Measurements from ENCODE around the gene ZDHHC14.

The ZDHHC14 gene

GRCh38 chr6:157615951-157616350 is 235.0 kb downstream of the ZDHHC14 start:
- no peak for DNase-seq (ENCODE audit: low read depth in 2 of 2)

GRCh38 chr6:157620944-157621343 is 240.0 kb downstream of the ZDHHC14 start:
- no peak for DNase-seq (ENCODE audit: low read depth in 2 of 2)

DNA sequence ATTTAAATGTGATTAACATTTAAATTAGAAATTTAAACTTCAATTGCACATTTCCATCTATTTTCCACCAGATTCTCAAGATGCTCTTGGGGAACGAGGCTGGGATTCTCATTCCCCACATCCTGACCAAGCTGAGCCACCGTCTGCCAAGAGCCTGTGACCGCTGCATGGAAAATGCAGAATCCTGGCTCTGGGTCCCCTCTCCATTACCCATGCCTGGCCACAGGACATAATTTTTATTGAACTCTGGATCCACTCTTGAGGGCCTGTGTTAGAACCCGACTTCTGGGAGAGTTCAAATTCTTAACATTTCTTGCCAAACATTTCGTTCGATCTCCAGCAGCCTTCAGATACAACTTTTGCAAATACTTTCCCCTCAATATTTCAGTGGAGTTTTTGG is 240.4 kb downstream of the ZDHHC14 start:
- no peak for DNase-seq (ENCODE audit: low read depth in 2 of 2)

- no peak for DNase-seq (ENCODE audit: low read depth in 2 of 2)
Measured at GRCh38 chr6:157622427-157622826, 241.4 kb downstream of the ZDHHC14 start.

- no peak for DNase-seq (ENCODE audit: low read depth in 2 of 2)
Measured at GRCh38 chr6:157625111-157625510, 244.1 kb downstream of the ZDHHC14 start.

DNA sequence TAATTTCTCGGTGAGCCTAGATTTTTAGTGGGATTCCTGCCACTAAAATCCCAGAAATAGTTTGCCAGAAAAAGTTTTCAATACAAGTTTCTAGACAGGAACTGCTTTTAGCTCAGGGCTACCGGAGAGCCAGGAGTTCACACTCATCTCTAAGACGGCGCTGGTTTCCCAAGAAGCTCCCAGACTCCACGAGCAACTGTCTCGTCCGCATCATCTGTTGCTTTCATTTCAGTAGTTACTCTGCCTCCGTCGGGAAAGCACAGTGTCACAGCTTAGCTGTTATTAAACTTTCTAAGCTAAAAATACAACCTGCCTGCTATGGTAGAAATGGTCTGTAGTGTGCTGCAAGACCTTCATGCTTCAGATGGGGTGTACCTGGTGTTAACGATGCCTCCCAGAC is 244.8 kb downstream of the ZDHHC14 start:
- no peak for DNase-seq (ENCODE audit: low read depth in 2 of 2)

GRCh38 chr6:157627195-157627966 is 246.4 kb downstream of the ZDHHC14 start:
- no peak for DNase-seq (ENCODE audit: low read depth in 2 of 2)

DNA sequence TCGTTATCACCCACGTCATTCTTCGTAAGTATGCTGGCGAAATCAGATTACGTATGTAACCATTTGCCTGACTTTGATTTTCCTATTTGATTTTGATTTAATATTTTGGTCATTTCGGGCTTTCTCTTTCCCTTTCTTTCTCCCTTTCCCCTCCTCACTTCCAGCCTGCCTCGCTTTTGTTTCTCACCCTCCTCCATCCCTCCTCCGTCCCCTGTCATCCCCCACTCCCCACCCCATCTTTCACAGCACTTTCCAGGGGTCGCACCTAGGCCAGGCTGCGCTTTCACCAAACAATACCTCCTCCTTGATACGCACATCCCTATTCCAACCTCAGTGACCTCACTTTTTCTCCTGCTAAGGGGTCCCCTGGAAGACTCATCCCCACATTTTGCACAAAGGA is 247.5 kb downstream of the ZDHHC14 start:
- no peak for DNase-seq (ENCODE audit: low read depth in 2 of 2)

- DNase-seq (ENCODE audit: low read depth in 2 of 2): no peak
Measured at GRCh38 chr6:157629220-157629619, 248.2 kb downstream of the ZDHHC14 start.

- no peak for DNase-seq (ENCODE audit: low read depth in 2 of 2)
Measured at GRCh38 chr6:157630463-157631080, 249.6 kb downstream of the ZDHHC14 start.

GRCh38 chr6:157631412-157631811 is 250.4 kb downstream of the ZDHHC14 start:
- no peak for DNase-seq (ENCODE audit: low read depth in 2 of 2)

- DNase-seq (ENCODE audit: low read depth in 2 of 2): no peak
Measured at GRCh38 chr6:157631838-157632614, 251.0 kb downstream of the ZDHHC14 start.

- no peak for DNase-seq (ENCODE audit: low read depth in 2 of 2)
Measured at GRCh38 chr6:157632821-157633220, 251.8 kb downstream of the ZDHHC14 start.

DNA sequence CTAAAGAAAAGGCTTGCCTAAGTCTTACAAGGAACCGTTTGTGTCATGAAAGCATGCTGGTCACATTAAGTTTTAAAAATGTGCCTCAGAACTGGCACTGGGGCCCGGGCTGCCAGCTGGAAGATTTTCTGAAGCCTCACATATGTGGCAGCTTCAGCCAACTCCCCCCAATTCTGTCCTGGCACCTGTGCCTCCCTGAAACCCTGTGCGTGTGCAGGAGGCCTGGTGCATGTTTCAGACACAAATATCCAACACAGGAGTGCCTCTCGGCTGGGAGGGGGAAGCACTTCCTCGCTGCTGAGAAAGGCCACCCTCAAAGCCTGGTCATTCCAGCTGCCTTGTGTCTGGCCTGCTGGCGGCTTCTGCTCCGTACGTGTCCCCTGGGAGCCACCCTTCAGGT is 253.6 kb downstream of the ZDHHC14 start:
- no peak for DNase-seq (ENCODE audit: low read depth in 2 of 2)

- DNase-seq (ENCODE audit: low read depth in 2 of 2): no peak
Measured at GRCh38 chr6:157635388-157636244, 254.6 kb downstream of the ZDHHC14 start.

DNA sequence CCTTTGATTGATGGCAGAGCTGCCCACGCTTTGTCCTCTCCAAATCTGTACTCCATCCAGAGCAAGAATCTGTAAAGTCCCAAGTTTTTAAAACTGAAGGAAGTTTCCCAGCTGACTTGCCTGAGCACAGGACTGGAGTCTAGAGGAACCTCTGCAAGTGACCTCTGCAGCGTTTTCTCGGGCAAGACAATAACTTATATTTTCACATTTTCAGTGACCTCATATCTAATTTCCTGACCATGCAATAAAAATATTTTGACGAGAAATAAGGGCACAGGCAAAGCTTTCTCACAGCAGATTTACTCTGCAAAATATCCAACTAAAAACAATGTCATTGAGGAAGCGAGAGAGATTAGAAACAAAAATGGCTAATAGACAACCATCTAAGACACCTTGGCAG is 256.5 kb downstream of the ZDHHC14 start:
- DNase-seq (ENCODE audit: low read depth in 2 of 2): no peak

GRCh38 chr6:157637941-157638662 is 257.1 kb downstream of the ZDHHC14 start:
- DNase-seq (ENCODE audit: low read depth in 2 of 2): no peak

GRCh38 chr6:157638779-157639178 is 257.8 kb downstream of the ZDHHC14 start:
- no peak for DNase-seq (ENCODE audit: low read depth in 2 of 2)

DNA sequence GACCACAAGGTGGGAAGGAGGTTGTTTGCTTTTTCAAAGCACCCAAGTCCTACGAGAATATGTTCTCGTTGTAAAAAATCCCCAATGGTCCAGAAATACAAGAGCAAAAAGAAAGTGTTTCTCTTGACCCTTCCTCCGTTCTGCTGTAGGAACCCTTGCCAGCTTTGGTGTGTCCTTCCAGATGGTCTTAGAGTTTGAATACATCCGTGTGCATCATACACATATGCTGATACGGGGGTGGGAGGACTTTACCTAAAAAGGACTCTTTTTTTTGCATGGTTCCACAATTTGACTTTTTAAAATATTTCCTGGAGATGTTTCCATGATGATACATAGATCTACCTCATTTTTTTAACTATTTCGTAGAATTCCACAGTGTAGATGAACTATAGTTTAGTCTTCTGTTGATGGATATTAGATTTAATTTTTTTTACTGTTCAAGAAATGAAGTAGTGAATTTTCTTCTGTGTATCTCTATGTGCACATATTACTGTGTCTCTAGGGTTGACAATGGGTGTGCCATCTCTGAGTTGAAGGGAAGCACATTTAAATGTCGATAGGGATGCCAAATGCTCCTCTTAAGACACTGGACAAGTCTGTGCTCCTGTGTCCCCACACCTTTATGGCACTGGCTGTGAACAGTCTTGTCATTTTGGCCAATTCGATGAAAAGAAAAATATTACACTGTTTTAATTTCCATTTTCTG is 259.9 kb downstream of the ZDHHC14 start:
- no peak for DNase-seq (ENCODE audit: low read depth in 2 of 2)

- no peak for DNase-seq (ENCODE audit: low read depth in 2 of 2)
Measured at GRCh38 chr6:157641837-157642236, 260.8 kb downstream of the ZDHHC14 start.

All from stimulated activated CD8-positive, alpha-beta memory T cell treated with anti-CD3 and anti-CD28 coated beads, Interleukin-7, amount 100 ng/mL, for 4 hours (primary cell).